Measurements from ENCODE around the gene GNG11. TPM values are rescaled to one million over a fixed set of nuclear protein-coding genes. Genes with fewer than 3 reads are reported as not detected.

The GNG11 gene
- total RNA-seq, 2 experiments from 2014 or later = not detected

- Histone ChIP-seq H3K9me3 (ENCODE audit: control insufficient read depth in 1 of 2, insufficient read depth in 1 of 2, low read length in 2 of 2) (peaks cover 0 to 4% of the 10 kb centered on the region in 2 experiments), H3K27ac (ENCODE audit: low read depth in 1 of 2, low read length in 2 of 2) (no peak overlapping the region), H3K4me1 (ENCODE audit: insufficient read depth, low read length) (peaks cover 9% of the 10 kb centered on the region), H3K27me3 (ENCODE audit: control insufficient read depth in 1 of 2, insufficient read depth in 2 of 2, low read length in 2 of 2) (peaks cover 21 to 26% of the 10 kb centered on the region in 2 experiments), H3K4me3 (ENCODE audit: low read length) (no peak overlapping the region), H3K36me3 (ENCODE audit: insufficient read depth, low read length) (no peaks in the 10 kb centered on the region)
- intact Hi-C loops (cut with DNase I, micrococcal nuclease) = no loop called here
- DNase-seq = no peak
- POLR2A ChIA-PET = no interaction called here
- no peaks in the 10 kb centered on the region for H3K36me3 Mint-ChIP-seq (ENCODE audit: low read depth)
- no peak overlapping the region for H3K4me3 Mint-ChIP-seq
- CTCF ChIA-PET = interaction anchor here (1.2 kb wide), 1 partner anchor 11 kb away, joined by 4 read pairs; no protein-coding TSS in a partner anchor
- peaks cover 40% of the 10 kb centered on the region for H3K27me3 Mint-ChIP-seq
- no peak for ATAC-seq (ENCODE audit: poor library complexity)
- no peaks in the 10 kb centered on the region for H3K4me1 Mint-ChIP-seq (ENCODE audit: low read depth)
- TF ChIP-seq CTCF (IDR thresholded peaks at IDR 0.05) = no peak
- no peak overlapping the region for H3K27ac Mint-ChIP-seq
- H3K9me3 Mint-ChIP-seq = no peaks in the 10 kb centered on the region
Observed at GRCh38 chr7:93920496-93921182, 896 bp upstream of the GNG11 start.

GRCh38 chr7:93921186-93921585 lies 349 bp upstream of the GNG11 start:
- H3K27ac Mint-ChIP-seq = no peak overlapping the region
- H3K36me3 Mint-ChIP-seq (ENCODE audit: low read depth) = no peaks in the 10 kb centered on the region
- no peak overlapping the region for H3K27ac ChIP-seq (ENCODE audit: low read depth in 1 of 2, low read length in 2 of 2)
- H3K9me3 ChIP-seq (ENCODE audit: control insufficient read depth in 1 of 2, insufficient read depth in 1 of 2, low read length in 2 of 2) = peaks cover 0 to 4% of the 10 kb centered on the region in 2 experiments
- peaks cover 40% of the 10 kb centered on the region for H3K27me3 Mint-ChIP-seq
- H3K9me3 Mint-ChIP-seq = no peaks in the 10 kb centered on the region
- no peaks in the 10 kb centered on the region for H3K4me1 Mint-ChIP-seq (ENCODE audit: low read depth)
- ATAC-seq (ENCODE audit: poor library complexity) (no peak), DNase-seq (no peak)
- ChIA-PET CTCF (interaction anchor here (1.2 kb wide), 1 partner anchor 10 kb away, joined by 4 read pairs; no protein-coding TSS in a partner anchor), POLR2A (no interaction called here)
- intact Hi-C loops (cut with DNase I, micrococcal nuclease) = no loop called here
- no peak for TF ChIP-seq CTCF (IDR thresholded peaks at IDR 0.05)
- peaks cover 9% of the 10 kb centered on the region for H3K4me1 ChIP-seq (ENCODE audit: insufficient read depth, low read length)
- H3K4me3 Mint-ChIP-seq = no peak overlapping the region
- peaks cover 21 to 26% of the 10 kb centered on the region in 2 experiments for H3K27me3 ChIP-seq (ENCODE audit: control insufficient read depth in 1 of 2, insufficient read depth in 2 of 2, low read length in 2 of 2)
- H3K4me3 ChIP-seq (ENCODE audit: low read length) = no peak overlapping the region
- H3K36me3 ChIP-seq (ENCODE audit: insufficient read depth, low read length) = no peaks in the 10 kb centered on the region

DNA sequence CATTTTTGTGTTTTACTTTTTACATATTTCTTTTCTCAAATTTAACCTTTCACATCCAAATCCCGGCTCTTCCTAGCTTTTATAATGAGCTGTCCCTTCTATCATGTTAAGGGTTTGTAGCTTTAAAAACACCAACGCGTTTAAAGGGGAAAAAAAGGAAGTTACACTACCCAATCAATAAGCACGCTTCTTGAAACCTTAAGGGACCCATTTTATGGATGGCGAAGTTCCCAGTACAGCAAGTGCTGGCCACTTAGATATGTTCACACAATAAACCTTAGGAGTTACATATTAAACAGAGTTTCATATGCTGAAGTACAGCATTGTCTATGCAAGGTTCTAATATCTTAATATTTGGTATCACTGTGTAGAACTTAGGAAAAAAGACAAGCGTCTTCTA lies 1.8 kb downstream of the GNG11 start:
- no peak for TF ChIP-seq CTCF (IDR thresholded peaks at IDR 0.05)
- CTCF ChIA-PET = no interaction called here
- no peak overlapping the region for H3K27ac Mint-ChIP-seq
- no peaks in the 10 kb centered on the region for H3K9me3 Mint-ChIP-seq
- Histone ChIP-seq H3K36me3 (ENCODE audit: insufficient read depth, low read length) (no peaks in the 10 kb centered on the region), H3K4me1 (ENCODE audit: insufficient read depth, low read length) (peaks cover 9% of the 10 kb centered on the region), H3K9me3 (ENCODE audit: control insufficient read depth in 1 of 2, insufficient read depth in 1 of 2, low read length in 2 of 2) (peaks cover 0 to 4% of the 10 kb centered on the region in 2 experiments), H3K27ac (ENCODE audit: low read depth in 1 of 2, low read length in 2 of 2) (no peak overlapping the region), H3K27me3 (ENCODE audit: control insufficient read depth in 1 of 2, insufficient read depth in 2 of 2, low read length in 2 of 2) (peaks cover 21 to 26% of the 10 kb centered on the region in 2 experiments), H3K4me3 (ENCODE audit: low read length) (no peak overlapping the region)
- POLR2A ChIA-PET = no interaction called here
- H3K27me3 Mint-ChIP-seq = peaks cover 45% of the 10 kb centered on the region
- intact Hi-C loops (cut with DNase I, micrococcal nuclease) = no loop called here
- no peak overlapping the region for H3K4me3 Mint-ChIP-seq
- H3K4me1 Mint-ChIP-seq (ENCODE audit: low read depth) = no peaks in the 10 kb centered on the region
- DNase-seq = no peak
- ATAC-seq (ENCODE audit: poor library complexity) = no peak
- no peaks in the 10 kb centered on the region for H3K36me3 Mint-ChIP-seq (ENCODE audit: low read depth)

Measured in CD4-positive, alpha-beta T cell (primary cell).